ENCODE results near the gene MOB1A. TPM values are rescaled to one million over a fixed set of nuclear protein-coding genes. Genes with fewer than 3 reads are reported as not detected.

Gene MOB1A
- 208 and 215 TPM in 2 replicates for total RNA-seq

DNA sequence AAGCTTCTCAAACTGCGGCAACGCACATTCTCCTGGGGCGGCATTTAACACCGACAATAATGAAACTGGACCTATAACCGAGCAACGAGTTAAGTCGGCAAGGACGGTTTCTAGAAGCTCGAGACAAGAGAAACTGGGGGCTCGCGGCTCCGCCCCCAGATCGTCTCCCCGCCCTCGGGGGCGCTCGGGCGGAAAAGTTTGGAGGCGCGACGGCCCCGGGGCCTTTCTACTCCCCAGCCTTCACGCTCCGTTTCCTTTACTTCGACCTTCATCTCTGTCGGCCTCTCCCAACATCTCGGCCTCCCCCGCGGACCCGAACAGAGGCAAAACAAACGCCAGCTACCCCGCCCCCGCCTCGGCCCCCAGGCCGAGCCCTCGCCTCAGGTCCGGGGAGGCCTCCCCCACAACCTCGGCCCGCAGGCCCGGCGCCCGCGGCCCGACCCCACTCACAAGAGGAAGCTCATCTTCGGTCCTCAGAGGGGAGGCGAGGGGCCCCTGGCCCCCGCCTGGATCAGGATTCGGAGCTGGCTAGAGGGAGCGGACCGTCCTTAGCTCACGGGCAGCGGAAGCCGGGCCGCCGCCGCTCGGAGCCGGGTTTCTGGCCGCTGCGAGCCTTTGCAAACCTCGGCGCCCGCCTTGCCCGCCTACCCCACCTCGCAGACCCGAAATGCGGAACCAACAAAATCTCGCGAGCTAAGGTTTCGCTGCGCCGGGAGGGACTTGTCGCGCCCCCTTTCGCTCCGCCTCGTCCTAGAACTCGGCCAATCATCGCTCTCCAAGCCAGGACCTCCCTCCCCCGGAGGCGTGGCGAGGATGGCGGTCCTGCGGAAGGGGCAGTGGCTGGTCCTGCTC, at the start of gene MOB1A:
MOB1A (minus strand) TSS at position 669 of the 852 bp plus-strand sequence; CDS start at position 464, 205 bp downstream.
- intact Hi-C loops (cut with micrococcal nuclease), result loop anchor here (1.0 to 2.0 kb wide), 17 partner anchors 8 to 794 kb away; partner anchors contain the start of genes ALMS1, BOLA3, C2orf81 and DGUOK

DNA sequence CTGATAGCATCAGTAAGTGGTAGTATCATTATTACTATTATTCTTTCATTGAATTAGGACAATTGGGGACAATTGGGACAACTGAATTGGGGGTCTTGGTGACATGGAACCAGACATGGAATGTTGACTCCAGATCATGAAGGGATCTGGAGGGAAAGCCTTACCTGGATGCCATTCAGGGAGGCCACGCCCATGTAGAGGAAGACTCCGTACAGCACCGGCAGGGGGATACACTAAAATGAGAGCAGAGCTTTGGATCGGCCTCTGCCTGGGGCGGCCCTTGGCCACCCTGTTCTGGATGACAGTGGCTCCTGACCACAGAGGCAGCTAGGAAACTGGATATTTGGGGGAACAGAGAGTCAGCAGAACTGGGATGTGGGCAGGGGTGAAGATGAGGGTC, 49.0 kb upstream of the MOB1A start:
- intact Hi-C loops (cut with micrococcal nuclease), result no loop called here

DNA sequence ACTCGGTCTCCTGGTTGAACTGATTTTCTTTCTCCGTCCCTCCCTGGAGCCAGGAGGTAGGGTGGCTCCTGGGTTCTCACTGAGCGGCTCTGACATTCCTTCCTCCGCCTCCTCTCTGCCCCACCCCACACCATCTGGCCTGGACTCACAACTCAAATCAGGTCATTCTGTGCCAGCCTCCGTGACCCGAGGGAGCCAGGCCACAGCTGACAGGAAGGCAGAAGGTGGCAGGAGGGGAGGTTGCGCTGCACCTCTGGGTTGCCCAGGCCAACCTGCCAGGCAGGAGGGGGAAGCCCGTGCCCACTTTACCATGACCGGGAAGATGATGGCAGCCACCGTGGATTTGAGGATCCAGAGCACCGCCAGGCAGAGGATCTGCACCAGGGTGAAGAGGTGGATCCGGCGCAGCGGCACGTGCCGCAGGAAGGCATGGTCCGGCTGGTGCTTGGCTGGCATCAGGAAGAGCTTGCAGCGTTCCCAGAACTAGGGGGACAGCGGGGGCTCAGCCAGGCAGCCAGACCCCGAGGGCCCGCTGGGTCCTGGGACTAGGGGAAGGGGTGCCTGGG, 48.1 kb upstream of the MOB1A start:
- intact Hi-C loops (cut with micrococcal nuclease), result no loop called here

DNA sequence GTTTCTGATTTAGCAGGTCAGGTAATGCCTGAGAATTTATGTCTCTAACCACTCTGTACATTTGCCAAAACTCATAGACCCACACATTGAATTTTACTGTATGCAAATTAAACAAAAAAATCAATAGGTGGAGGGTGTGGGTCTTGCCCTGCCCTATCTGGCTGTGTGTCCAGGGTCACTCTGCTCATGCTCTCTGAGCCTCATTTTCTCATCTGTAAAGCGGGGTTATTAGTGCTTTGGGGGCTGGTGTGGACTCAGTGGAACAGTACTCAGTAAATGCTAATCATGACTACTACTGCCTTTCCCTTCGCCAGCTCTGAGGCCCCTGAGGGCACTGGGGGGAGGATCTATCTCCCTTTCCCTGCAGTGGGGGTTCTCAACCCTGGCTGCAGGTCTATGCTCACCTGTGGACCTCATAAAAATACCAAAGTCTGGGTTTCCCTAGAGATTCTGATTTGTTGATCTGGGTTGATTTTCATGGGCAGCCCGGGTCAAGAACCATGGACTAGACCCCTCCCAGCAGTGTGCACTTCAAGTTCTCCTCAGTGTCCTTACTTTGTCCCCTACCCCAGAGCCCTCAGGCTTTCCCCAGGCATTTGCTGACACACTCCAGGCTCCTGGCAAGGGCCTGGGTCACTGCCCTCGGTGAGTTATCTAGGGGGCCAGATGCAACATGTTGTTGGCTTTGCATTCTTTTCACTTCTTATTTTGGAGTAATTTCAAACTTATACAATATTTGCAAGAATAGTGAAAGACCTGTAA, 47.2 kb upstream of the MOB1A start:
- intact Hi-C loops (cut with micrococcal nuclease), result no loop called here

DNA sequence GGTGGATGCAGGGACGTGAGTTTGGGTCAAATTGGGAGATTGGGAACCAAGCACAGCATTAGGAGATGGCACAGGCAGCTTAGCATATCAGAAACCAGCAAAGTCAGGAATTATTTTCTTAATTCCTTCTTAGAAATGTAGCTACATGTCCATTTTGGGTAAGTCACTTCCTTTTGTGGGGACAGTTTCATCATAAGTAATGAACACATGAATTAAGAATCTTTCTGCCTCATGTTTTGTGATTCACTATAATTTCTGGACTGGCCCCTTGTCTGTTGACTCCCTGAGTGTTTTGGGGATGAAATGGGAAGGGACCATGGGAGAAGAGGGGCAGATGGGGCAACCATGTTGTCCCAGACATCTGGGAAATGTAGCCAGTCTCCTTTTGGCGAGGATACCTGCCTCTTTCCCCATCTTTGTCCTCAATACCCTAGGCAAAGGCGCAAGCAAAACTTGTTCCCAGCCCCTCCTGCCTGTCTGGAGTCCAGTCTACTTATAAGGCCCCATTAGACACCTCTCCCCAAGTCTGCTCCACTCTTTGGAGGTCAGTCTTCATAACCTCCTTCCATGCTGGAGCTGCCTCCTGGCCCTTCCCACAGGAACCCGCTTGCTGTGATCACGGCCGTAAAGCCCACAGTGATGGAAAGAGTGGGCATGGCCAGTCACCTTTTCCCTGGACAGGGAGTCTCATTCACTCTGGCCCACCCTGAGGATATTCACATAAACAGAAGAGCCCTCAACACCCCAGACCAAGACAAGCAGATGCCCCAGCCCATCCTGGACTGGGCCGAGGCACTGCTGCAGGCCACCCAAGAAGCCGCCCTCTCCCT, 45.5 kb upstream of the MOB1A start:
- intact Hi-C loops (cut with micrococcal nuclease), result no loop called here

DNA sequence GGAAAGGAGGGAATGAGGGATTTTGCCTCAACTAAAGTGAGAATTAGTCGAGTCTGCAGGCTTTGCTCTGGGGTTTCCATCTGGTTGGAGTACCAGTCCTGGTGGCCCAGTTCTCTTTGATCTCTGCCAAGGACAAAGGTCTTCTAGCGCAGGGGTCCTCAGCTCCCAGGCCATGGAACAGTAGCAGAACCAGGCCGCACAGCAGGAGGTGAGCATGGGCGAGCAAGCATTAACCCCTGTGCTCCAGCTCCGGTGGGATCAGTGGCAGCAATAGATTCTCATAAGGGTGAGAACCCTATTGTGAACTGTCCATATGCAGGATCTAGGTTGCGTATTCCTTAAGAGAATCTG, 43.6 kb upstream of the MOB1A start:
- intact Hi-C loops (cut with micrococcal nuclease), result no loop called here

DNA sequence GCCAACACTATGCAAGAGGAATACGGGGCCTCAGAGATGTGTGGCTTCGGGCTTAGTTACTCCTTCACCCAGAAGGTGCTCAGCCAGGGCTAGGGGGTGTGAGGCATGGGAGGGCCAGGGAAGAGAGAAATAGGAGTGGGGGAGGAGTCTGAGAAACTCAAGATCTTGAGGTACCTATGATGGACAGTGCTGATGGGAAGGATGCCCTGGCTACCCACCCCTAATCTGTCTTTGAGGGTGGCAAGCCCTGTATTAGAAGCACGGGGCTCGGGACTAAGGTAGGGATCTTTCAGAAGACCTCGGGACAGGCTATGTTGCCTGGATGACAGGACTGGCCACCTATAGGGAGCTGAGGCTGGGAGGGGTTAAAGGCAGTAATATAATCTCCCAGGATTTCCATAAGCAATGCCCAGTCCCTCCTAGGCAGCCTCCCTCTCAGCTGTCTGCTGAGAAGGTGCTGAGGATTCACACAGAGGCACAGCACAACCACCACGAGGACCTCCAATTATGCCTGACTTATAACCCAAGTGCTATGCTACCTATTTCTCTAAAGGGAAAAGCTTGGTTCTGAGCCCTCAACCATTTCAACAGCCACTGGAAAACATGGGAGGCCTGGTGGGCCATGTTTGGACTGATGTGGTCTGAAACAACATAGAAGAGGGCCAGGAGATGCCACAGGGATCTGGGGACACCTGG, 43.1 kb upstream of the MOB1A start:
- intact Hi-C loops (cut with micrococcal nuclease), result no loop called here

DNA sequence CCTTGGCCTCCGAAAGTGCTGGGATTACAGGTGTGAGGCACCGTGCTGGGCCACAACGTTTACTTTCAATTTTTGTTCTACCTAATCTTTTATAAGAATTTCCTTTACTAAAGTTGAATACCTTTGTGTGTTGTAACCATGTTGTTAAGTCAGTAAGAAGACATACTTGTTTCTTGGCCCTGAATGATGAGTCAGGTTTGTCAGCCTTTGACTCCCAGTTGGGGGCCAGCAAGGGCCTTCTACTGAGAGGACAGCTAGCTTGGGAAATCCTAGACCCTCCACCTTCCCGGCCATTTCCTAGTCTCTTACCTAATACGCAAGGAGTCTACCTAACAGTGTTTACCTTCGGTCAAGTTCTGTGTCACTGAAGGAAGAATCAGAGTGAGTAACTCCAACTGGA, 42.4 kb upstream of the MOB1A start:
- intact Hi-C loops (cut with micrococcal nuclease), result no loop called here

DNA sequence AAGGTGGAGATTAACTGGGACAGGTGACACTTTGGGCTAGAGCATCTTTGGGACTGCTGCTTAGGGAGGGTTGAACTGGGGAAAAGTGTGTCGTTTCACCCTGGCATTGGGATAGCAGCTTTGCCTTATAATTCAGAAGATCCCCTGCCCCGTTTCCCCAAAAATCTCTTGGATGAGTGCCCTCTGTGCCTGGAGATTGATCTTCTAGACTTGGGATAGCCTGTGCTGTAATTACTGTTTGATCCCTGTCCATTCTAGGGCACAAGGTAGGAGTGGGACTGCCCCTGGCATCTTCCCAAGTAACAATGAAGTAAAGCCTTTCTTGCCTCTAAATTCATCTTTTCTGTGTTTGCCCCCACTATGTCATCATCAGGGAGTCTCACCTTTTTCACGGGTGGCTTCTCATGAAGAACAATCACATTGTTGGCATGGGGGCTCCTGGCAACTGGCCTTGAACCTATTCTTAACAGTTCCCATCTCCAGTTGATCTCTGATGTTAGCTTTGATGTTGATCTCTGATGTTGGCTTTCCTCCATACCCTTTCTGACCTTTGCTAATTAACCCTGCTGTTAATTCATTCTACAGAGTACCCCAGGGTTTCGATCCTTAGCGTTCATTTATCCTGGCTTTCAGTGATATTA, 41.3 kb upstream of the MOB1A start:
- intact Hi-C loops (cut with micrococcal nuclease), result no loop called here

DNA sequence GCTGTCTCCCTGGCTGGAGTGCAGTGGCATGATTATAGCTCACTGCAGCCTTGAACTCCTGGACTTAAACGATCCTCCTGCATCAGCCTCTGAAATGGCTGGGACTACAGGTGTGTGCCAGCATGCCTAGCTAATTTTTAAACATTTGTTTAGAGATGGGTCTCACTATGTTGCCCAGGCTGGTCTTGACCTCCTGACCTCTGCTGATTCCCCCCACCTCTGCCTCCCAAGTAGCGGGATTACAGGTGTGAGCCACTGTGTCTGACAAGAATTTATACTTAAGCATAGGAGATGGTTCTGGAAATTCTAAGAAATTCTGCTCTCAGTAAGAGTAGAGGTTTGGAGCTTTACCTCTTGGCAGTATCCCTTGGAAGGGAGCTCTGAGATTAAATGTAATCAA, 38.0 kb upstream of the MOB1A start:
- intact Hi-C loops (cut with micrococcal nuclease), result loop anchor here (1.0 kb wide), 1 partner anchor 10 kb away; no protein-coding TSS in a partner anchor

DNA sequence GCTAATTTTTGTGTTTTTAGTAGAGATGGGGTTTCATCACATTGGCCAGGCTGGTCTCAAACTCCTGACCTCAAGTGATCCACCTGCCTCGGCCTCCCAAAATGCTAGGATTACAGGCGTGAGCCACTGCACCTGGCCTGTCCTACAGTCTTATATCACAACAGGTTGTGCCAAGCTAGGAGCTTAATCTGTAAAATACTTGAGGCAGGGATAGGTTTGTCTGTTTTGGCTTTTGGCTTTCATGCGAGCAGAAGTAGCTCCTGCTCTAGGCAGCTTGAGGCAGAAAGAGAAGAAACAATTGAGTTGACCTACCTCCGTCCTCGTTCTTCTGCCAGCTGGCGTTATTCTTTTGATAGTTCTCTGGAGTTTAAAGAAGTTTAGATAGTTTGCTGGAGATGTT, 37.1 kb upstream of the MOB1A start:
- intact Hi-C loops (cut with micrococcal nuclease), result loop anchor here (1.0 kb wide), 1 partner anchor 9 kb away; no protein-coding TSS in a partner anchor

DNA sequence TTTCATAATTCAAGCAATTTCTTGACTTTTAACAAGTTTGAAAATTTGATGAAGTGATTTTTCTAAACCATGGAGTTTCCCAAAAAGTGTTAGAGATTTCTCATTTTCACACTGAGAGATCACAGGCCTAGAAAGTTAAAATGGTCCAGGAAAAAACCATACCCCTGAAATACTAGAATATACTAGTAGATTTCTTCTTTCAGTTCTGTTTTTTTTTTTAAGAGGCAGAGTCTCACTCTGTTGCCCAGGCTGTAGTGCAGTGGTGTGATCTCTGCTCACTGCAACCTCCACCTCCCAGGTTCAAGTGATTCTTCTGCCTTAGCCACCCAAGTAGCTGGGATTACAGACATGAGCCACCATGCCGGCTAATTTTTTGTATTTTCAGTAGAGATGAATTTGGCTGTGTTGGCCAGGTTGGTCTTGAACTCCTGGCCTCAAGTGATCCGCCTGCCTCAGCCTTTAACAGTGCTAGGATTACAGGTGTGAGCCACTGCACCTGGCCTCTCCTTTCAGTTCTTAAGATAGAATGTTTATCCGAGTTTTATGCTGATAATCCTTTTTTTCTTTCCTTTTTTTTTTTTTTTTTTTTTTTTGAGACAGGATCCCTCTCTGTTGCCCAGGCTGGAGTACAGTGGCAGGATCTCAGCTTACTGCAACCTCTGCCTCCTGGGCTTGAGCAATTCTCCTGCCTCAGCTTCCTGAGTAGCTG, 34.2 kb upstream of the MOB1A start:
- intact Hi-C loops (cut with micrococcal nuclease), result no loop called here

DNA sequence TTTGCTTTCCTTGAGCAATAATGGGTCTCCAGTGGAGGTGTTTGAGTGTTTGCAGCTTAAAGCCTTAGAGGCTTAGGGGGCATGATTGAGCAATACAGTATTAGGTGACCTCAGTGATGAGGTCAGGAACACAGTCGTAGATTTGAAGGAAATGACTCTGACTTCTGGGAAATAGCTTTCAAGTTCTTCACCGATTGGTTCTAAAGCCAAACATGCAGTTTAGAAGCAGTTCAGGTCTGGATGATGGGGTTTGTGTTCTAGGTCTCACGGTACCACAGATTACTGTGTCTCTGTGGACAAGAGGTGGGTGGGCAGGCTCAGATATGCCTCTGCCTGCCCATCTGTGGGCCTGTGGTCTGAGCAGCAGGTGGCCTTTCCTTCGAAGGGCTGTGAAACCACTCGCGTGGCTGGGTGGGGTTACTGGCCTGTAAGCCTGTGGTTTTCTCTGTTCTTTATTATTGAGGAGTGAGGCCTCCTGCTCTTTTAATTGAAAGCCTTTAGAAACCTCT, 27.6 kb upstream of the MOB1A start:
- intact Hi-C loops (cut with micrococcal nuclease), result loop anchor here (1.0 kb wide), 4 partner anchors 8 to 185 kb away; partner anchors contain the start of genes MOB1A and MTHFD2

DNA sequence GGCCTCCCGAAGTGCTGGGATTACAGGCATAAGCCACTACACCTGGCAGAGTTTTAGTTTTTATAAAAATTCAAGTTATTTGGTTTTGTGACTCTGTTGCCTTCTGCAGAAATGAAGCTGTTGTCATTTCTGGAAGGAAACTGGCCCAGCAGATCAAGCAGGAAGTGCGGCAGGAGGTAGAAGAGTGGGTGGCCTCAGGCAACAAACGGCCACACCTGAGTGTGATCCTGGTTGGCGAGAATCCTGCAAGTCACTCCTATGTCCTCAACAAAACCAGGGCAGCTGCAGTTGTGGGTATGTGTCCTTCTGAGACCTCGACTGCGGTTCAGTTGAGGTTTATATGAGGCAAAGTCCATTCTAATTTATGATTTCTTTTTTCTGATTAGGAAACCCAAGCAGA, 26.9 kb upstream of the MOB1A start:
- intact Hi-C loops (cut with micrococcal nuclease), result loop anchor here (1.0 kb wide), 1 partner anchor 321 kb away; the partner anchor contains the start of gene DQX1

DNA sequence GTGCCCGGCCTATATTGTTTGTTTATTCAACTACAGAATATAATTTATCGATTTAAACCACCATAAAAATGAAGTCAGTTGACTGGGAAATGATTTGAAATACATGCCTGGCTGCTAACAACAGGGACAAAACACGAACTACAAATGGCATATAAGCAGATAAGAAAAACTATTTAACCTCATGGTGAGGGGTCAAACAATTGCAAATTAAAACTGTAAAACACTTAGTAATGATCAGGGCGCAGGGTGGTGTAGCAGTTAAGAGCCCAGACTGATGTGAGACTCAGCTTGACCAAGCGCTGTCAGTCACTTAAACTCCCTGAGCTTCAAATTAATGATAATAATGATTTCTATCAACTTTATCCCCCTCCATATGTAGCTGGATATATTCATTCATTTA, 26.4 kb upstream of the MOB1A start:
- intact Hi-C loops (cut with micrococcal nuclease), result loop anchor here (1.0 kb wide), 1 partner anchor 321 kb away; the partner anchor contains the start of gene DQX1

DNA sequence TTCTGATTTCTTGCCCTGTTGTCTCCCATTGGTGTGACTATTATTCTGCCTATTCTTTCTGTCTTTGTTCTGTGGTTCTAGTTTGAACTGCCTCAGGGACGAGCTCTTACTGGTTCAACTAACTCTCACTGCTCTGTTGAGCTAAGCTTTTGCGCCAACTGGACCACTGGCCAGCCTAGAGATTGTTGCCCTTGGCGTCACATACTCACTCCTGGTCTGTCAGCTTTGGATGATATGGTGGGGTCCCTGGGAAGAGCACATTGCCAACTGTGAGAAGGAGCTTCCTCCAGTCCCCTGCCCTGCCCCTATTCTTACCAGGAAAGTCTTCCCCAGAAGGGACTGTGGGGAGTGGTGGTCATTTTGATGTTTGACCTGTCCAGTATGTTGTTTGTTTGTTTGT, 25.8 kb upstream of the MOB1A start:
- intact Hi-C loops (cut with micrococcal nuclease), result no loop called here

DNA sequence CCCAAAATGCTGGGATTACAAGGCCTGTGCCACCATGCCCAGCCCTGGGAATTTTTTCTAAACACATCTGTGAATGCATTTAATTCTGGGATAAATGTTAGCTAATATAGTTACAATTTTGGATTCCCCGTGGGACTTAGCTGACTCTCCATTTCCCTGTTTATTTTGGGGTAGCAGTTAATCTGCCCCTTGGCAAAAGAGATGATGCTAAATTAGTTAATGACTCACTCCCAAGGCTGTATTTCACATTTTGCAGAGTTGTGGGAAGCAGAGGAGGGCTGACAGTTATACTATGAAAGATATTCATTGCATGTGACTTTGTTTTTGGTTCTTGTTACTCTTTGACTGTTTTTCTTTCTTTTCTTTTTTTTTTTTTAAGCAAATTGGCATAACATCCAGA, 22.9 kb upstream of the MOB1A start:
- intact Hi-C loops (cut with micrococcal nuclease), result no loop called here

DNA sequence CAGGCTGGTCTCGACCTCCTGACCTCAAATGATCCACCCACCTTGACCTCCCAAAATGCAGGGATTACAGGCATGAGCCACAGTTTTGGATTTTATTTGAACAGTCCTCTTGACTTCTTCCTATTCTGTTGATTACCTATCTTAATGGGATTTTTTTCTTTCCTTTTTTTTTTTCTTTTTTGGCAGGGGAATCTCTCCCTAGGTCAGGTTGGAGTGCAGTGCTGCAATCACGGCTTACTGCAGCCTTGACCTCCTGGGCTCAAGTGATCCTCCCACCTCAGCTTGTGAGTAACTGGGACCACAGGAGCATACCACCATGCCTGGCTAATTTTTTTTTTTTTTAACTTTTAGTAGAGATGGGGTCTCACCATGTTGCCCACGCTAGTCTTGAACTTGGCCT, 22.5 kb upstream of the MOB1A start:
- intact Hi-C loops (cut with micrococcal nuclease), result no loop called here

DNA sequence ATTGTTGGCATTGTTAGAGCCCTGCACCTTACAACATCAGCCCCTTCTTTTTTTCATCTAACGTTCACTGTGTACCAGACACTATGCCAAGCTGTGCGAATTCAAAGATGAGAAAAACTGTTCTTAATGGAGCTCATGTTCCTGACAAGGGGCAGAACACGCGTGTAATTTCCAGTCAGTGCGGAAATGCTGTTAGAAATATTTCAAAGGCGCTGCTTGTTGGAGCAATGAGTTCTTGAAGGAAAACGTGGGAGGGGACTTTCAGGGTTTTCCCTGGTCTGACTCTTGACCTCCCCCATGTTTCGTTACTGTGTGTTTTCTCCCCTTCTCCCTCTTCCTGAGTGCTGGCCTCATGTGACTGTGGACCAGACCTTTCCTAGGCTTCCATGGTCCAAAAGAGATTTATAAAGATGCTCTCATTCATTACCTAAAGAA, 21.2 kb upstream of the MOB1A start:
- intact Hi-C loops (cut with micrococcal nuclease), result loop anchor here (2.0 to 5.0 kb wide), 8 partner anchors 193 to 968 kb away; partner anchors contain the start of genes C2orf81, CCT7, DOK1 and INO80B
